VCaP (cell line): ENCODE data around the gene GTPBP4.

Experiments
- H3K27ac ChIP-seq: fragments of 450-650 bp; 2 replicates; pipeline ENCODE4 v1.5.1; 2017
- TF ChIP-seq, protein P1 (sequence below): fragments of 450-650 bp; conservative IDR thresholded peaks from 2 replicates; pipeline ENCODE4 v1.5.1; 2017; ENCODE audit warnings: mild to moderate bottlenecking, moderate library complexity

GTPBP4 gene

DNA sequence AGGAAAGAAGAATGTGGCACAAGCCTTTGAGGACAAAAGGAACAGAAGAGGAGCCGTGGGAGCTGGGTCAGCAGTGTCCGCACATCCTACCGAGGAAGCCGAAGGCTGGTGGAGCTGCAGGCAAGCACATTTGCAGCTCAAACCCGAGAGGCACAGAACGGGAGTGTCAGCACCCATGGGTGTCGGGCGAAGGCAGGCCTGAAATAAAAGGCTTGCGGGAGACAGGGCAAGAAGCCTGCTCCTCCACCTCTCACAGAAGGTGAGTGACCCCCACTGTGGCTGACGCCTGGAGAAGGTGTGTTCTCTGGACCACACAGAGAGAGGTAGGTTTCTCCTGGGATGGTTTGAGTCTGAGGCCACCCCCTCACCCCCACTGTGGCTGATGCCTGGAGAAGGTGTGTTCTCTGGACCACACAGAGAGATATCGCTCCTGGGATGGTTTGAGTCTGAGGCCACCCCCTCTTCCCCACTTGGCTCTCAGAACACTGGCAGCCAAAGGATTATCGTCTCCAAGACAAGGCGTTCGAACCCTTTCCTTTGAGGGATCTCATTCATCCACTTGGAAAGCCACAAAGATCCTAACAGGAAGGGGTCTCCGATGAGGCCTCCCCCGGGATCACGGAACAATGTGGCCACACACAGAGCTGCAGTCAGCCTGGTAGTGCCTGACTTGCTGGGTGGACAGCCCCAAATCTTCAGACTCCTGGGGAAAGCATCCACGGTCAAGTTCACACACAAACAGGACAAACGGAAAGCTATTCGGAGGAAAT, 21.6 kb upstream of the GTPBP4 start:
- no peak overlapping the region for H3K27ac ChIP-seq
- TF ChIP-seq, protein P1, sequence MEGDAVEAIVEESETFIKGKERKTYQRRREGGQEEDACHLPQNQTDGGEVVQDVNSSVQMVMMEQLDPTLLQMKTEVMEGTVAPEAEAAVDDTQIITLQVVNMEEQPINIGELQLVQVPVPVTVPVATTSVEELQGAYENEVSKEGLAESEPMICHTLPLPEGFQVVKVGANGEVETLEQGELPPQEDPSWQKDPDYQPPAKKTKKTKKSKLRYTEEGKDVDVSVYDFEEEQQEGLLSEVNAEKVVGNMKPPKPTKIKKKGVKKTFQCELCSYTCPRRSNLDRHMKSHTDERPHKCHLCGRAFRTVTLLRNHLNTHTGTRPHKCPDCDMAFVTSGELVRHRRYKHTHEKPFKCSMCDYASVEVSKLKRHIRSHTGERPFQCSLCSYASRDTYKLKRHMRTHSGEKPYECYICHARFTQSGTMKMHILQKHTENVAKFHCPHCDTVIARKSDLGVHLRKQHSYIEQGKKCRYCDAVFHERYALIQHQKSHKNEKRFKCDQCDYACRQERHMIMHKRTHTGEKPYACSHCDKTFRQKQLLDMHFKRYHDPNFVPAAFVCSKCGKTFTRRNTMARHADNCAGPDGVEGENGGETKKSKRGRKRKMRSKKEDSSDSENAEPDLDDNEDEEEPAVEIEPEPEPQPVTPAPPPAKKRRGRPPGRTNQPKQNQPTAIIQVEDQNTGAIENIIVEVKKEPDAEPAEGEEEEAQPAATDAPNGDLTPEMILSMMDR = no peak

DNA sequence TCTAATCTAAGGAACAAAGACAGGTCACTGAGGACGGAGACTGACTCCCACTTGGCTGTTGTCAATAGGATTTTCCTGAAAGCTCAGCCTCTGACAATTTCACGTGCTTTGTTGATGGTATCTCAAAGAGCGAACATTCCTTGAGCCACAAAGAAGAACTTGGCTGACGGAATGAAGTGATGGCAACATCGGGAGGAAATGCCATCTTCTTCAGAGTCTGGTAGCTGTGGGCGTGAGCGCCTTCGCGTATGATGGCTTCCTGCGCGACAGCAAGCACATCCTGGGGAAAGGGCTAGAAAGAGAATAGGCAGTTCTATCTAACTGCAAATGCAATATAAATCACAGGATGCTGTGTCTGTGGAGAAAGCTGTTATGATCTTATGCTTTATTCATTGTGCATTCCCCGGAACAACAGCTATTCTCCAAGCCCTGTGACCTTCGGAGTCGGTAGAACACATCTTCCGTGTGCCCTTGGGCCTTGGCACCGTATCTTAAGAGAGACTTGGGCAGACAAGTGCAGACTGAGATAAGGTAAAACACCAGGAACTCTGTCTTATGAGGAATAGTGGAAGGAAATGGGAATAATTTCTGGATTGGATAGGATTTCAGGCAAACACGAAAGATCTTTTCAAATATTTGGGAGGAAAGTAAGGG, 19.6 kb upstream of the GTPBP4 start:
- no peak overlapping the region for H3K27ac ChIP-seq
- TF ChIP-seq, protein P1 = no peak

DNA sequence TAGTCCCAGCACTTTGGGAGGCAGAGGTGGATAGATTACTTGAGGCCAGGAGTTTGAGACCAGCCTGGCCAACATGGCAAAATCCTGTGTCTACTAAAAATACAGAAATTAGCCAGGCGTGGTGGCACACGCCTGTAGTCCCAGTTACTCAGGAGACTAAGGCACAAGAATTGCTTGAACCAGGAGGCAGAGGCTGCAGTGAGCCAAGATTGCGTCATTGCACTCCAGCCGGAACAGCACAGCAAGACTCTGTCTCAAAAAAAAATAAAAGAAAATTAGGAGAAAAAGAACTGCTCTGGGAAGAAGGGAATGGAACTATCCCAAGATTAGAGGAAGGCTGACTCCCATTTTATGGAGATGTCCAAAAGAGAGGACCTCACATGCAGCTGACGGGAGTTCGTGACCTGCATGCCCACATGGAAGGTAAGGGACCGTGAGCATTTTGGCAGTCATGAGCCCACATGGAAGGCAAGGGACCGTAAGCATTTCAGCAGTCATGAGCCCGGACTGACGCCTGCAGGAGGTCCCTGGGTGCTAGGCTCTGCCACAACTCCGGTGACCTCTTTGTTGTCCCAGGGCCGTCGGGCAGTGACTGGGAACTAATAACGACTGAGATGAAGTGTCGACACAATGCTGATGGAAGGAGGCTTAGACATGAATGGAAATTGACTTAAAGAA, 18.6 kb upstream of the GTPBP4 start:
- TF ChIP-seq, protein P1 = no peak
- peak overlapping the region; percentile 60 for H3K27ac ChIP-seq

DNA sequence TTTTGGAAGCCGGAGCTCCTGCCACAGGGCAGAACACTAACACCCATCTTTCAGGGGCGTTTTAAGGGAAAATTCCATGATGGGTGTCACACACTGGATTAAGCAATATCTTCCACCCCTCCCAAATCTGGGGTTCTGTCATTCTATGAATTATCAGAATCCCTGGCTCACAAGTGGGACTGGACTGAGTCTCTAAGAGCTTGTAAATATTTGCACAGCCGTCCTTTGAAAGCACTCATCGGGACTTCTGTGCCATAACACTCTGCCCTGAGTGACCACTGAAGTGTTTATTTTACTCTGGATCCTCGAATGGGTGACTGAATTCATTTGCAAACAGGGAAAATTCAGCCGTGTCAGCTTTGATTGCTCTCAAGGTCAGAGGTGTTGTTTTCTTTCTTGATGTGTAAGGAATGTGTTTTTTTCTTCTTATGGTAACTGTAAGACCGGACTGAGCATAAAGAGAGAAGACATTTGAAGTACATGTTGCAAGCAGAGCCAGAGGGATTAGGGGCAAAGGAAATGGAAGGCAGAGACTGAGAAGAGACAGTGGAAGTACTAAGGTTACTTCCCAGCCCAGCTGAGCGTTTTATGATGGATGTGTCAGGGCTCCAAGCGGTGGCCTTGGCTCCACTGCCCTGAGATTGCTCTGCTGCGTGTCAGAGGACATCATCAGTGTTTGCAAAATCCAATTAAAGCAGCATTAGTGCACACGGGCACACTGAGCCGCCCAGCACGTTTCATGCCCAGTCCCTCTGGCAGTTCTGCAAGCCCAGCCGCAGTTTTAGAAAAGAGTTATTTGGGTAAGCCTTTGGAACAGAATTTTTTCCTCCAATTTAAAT, 17.7 kb upstream of the GTPBP4 start:
- TF ChIP-seq, protein P1 = no peak
- peak overlapping the region; percentile 60 for H3K27ac ChIP-seq

DNA sequence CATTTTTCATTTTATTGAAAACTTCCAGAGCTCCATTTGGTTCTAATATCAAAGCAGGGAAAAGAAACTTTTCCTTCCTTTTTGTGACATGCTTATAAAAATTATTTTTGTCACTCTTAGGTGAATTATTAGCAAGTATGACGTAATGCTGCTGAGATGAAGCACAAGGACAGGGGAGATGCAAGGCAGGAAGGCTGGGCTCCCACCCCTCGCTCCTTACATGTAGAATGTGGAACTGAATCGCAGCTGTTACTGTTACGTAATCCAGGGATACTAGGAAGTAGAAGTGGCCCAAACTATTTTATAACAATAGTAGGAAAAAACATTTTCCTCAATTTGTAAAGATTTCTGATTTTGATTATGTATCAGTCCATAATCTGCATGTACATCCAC, 17.1 kb upstream of the GTPBP4 start:
- TF ChIP-seq, protein P1 = no peak
- H3K27ac ChIP-seq = peak overlapping the region; percentile 60

DNA sequence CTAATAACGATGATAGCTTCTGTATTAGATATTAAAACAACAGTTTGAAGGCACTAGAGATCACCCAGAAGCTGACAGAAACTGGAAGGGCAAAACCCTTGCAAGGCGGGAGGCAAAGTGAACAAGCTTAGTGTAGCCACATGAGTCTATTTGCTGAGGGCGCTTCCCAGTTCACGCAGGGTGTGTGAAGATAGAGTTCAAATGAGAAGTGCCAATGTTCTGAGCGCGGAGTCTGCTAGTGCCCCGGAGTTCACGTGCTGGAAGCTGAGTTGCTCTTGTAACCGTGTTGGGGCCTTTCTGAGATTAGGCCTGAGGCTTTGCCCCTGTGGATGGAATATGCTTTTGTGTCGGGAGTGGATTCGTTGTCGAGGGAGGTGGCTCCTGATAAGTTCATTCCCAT, 16.6 kb upstream of the GTPBP4 start:
- H3K27ac ChIP-seq = peak overlapping the region; percentile 60
- TF ChIP-seq, protein P1 = no peak

DNA sequence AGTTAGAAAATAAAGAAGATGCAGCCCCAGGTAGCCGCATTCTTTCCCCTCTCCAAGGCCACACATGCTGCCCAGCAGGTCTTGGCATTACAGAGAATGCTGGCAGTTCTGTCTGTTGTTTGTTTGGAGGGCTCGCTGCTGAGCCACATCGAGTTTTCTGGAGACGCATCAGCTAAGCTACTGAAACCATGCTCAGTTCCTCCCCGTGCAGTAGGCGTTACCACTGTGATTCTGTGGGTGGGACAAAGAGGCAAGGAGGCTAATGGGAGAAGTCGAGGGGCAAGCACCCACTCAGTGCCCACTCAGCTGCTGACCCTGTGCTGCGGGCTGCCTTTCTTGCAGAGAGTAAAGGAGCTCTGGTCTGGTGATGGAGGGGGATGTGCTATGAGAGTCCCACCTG, 15.5 kb upstream of the GTPBP4 start:
- TF ChIP-seq, protein P1 = no peak
- no peak overlapping the region for H3K27ac ChIP-seq
